Measurements from ENCODE around the gene MRPS10. TPM values are rescaled to one million over a fixed set of nuclear protein-coding genes. Genes with fewer than 3 reads are reported as not detected.

The MRPS10 gene
- total and polyA plus RNA-seq, 2 donors (not counting 3 experiments of a cell fraction or from before 2014, with no cell fraction given) = 23.2 to 37.7 TPM

DNA sequence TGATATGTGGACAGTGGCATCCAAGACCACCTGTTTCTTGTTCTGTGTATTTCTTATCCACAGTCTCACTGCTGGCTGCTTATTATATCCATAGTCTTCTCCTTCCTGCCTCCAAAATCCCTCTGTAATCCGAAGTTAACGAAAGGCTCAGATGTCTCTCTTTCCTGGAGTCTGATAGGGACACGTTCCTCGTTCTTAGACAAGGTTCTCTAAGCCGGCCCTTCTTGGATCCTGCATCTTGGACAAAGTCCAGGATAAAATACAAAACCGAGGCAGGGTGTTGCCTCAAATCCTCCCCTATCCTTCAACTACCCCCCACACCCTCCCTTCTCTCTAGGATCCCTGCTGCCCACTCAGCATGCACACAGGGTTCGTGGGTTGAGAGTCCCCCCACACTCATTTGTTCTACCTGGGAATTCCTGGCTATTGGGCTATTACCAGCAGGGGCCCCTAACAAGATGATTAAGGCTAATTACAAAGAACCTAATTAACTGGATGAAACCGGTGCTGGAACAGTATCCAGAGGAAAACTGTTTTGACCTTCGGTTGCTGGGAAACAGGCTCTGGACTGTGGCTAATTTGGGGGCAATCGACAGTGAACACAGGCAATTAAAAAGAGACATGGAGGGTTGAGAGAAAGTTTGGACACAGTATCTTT lies 32.7 kb upstream of the MRPS10 start:
- Histone ChIP-seq H3K9ac (replicated peaks; ENCODE audit: extremely low read depth, insufficient read depth, low read length) (no peak overlapping the region), H3K4me3 (replicated peaks in 1 of 3; ENCODE audit: insufficient read depth in 1 of 3, low read depth in 1 of 3, low read length in 3 of 3) (no peak overlapping the region), H4K20me1 (replicated peaks; ENCODE audit: control insufficient read depth, extremely low read depth, insufficient read depth, low read length) (no peaks in the 10 kb centered on the region), H3K4me2 (ENCODE audit: insufficient read depth, low read length) (no peak overlapping the region), H3K4me1 (ENCODE audit: control insufficient read depth, extremely low read depth, insufficient read depth, low read length) (peaks cover 5% of the 10 kb centered on the region), H3K36me3 (ENCODE audit: control insufficient read depth in 2 of 2, extremely low read depth in 1 of 2, insufficient read depth in 2 of 2, low read length in 2 of 2) (no peaks in the 10 kb centered on the region), H3K9me3 (replicated peaks; ENCODE audit: control insufficient read depth, insufficient read depth, low read length) (no peaks in the 10 kb centered on the region), H2AFZ (ENCODE audit: low read depth, low read length) (no peak overlapping the region), H3K27ac (ENCODE audit: insufficient read depth, low read depth, low read length) (no peak overlapping the region), H3K79me2 (ENCODE audit: control insufficient read depth, insufficient read depth, low read length) (no peaks in the 10 kb centered on the region), H3K9me1 (replicated peaks; ENCODE audit: control insufficient read depth, extremely low read depth, insufficient read depth, low read length) (no peaks in the 10 kb centered on the region), H3K27me3 (ENCODE audit: control insufficient read depth in 2 of 2, insufficient read depth in 2 of 2, low read length in 2 of 2) (no peaks in the 10 kb centered on the region)
- ChIA-PET CTCF (no interaction called here), POLR2A (no interaction called here)
- intact Hi-C loops (cut with micrococcal nuclease) = no loop called here
- DNase-seq (ENCODE audit: low read depth, low spot score) = no peak
- FAIRE-seq = no peak
- dilution Hi-C loops (cut with MboI; ENCODE audit: extremely low pct_ligation_motif_present, low sequenced_read_pairs) = no loop called here
- no TSS peak for BruUV-seq (replicated peaks)
- TF ChIP-seq, protein P1, sequence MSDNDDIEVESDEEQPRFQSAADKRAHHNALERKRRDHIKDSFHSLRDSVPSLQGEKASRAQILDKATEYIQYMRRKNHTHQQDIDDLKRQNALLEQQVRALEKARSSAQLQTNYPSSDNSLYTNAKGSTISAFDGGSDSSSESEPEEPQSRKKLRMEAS (IDR thresholded peaks at IDR 0.05; ENCODE audit: insufficient read depth, insufficient read length) = no peak
- TF ChIP-seq, protein P2, sequence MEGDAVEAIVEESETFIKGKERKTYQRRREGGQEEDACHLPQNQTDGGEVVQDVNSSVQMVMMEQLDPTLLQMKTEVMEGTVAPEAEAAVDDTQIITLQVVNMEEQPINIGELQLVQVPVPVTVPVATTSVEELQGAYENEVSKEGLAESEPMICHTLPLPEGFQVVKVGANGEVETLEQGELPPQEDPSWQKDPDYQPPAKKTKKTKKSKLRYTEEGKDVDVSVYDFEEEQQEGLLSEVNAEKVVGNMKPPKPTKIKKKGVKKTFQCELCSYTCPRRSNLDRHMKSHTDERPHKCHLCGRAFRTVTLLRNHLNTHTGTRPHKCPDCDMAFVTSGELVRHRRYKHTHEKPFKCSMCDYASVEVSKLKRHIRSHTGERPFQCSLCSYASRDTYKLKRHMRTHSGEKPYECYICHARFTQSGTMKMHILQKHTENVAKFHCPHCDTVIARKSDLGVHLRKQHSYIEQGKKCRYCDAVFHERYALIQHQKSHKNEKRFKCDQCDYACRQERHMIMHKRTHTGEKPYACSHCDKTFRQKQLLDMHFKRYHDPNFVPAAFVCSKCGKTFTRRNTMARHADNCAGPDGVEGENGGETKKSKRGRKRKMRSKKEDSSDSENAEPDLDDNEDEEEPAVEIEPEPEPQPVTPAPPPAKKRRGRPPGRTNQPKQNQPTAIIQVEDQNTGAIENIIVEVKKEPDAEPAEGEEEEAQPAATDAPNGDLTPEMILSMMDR (IDR thresholded peaks at IDR 0.05; ENCODE audit: extremely low read depth in 1 of 2, insufficient read depth in 1 of 2, low read depth in 1 of 2, low read length in 2 of 2) = no peak
- TF ChIP-seq POLR2A (IDR thresholded peaks at IDR 0.05; ENCODE audit: low read depth, low read length) (no peak), MYC (IDR thresholded peaks at IDR 0.05; ENCODE audit: low read depth, low read length) (no peak), POLR2AphosphoS5 (IDR thresholded peaks at IDR 0.05; ENCODE audit: insufficient read depth, low read depth, low read length) (no peak), FOS (IDR thresholded peaks at IDR 0.05; ENCODE audit: borderline replicate concordance, insufficient read depth, low read length) (no peak), JUN (IDR thresholded peaks at IDR 0.05; ENCODE audit: borderline replicate concordance, insufficient read depth, insufficient read length, low read depth) (no peak), GATA2 (IDR thresholded peaks at IDR 0.05; ENCODE audit: insufficient read depth, insufficient read length, low read depth, low read length) (no peak), EZH2 (IDR thresholded peaks at IDR 0.05; ENCODE audit: borderline replicate concordance, low read depth, low read length, severe bottlenecking) (no peak)
